ENCODE measurements around the gene SNAP23.
"Not testable (repeated sequence)": the region's sequence is repeated elsewhere in the genome, so short reads cannot be mapped to it uniquely, and the experiment has no call there.

Gene SNAP23

GRCh38 chr15:42508263-42508690 is 12.8 kb downstream of the SNAP23 start:
- H3K27me3 Mint-ChIP-seq = no peaks in the 10 kb centered on the region
- H3K9me3 Mint-ChIP-seq = no peaks in the 10 kb centered on the region
- no peak overlapping the region for H3K27ac Mint-ChIP-seq
- peaks cover 25% of the 10 kb centered on the region for H3K4me1 Mint-ChIP-seq
- no peak overlapping the region for H3K4me3 Mint-ChIP-seq
- no peak for ATAC-seq (ENCODE audit: low read depth)
- DNase-seq (ENCODE audit: low spot score in 2 of 2) = no peak
- peaks cover 4% of the 10 kb centered on the region for H3K36me3 Mint-ChIP-seq

GRCh38 chr15:42510258-42511006 is 15.0 kb downstream of the SNAP23 start:
- peaks cover 14% of the 10 kb centered on the region for H3K36me3 Mint-ChIP-seq
- DNase-seq (ENCODE audit: low spot score in 2 of 2) (no peak), ATAC-seq (ENCODE audit: low read depth) (no peak)
- no peaks in the 10 kb centered on the region for H3K9me3 Mint-ChIP-seq
- peaks cover 12% of the 10 kb centered on the region for H3K4me1 Mint-ChIP-seq
- H3K27ac Mint-ChIP-seq = no peak overlapping the region
- no peaks in the 10 kb centered on the region for H3K27me3 Mint-ChIP-seq
- H3K4me3 Mint-ChIP-seq = no peak overlapping the region

GRCh38 chr15:42511007-42511391 is 15.6 kb downstream of the SNAP23 start:
- Mint-ChIP-seq H3K9me3 (no peaks in the 10 kb centered on the region), H3K4me1 (peaks cover 9% of the 10 kb centered on the region), H3K36me3 (peaks cover 19% of the 10 kb centered on the region), H3K4me3 (no peak overlapping the region), H3K27ac (peak overlapping the region; percentile 45), H3K27me3 (no peaks in the 10 kb centered on the region)
- no peak for ATAC-seq (ENCODE audit: low read depth)
- no peak for DNase-seq (ENCODE audit: low spot score in 2 of 2)

- no peak overlapping the region for H3K4me3 Mint-ChIP-seq
- H3K27me3 Mint-ChIP-seq = no peaks in the 10 kb centered on the region
- no peaks in the 10 kb centered on the region for H3K9me3 Mint-ChIP-seq
- peaks cover 10% of the 10 kb centered on the region for H3K36me3 Mint-ChIP-seq
- no peak for ATAC-seq (ENCODE audit: low read depth)
- no peak overlapping the region for H3K27ac Mint-ChIP-seq
- no peaks in the 10 kb centered on the region for H3K4me1 Mint-ChIP-seq
- no peak for DNase-seq (ENCODE audit: low spot score in 2 of 2)
These were observed 27.9 kb downstream of the SNAP23 start for GRCh38 chr15:42523331-42523730.

GRCh38 chr15:42528970-42529369 is 33.5 kb downstream of the SNAP23 start:
- no peak for ATAC-seq (ENCODE audit: low read depth)
- peak overlapping the region; percentile 91 for H3K27ac Mint-ChIP-seq
- no peak overlapping the region for H3K4me3 Mint-ChIP-seq
- H3K27me3 Mint-ChIP-seq = no peaks in the 10 kb centered on the region
- no peaks in the 10 kb centered on the region for H3K9me3 Mint-ChIP-seq
- H3K4me1 Mint-ChIP-seq = no peaks in the 10 kb centered on the region
- DNase-seq (ENCODE audit: low spot score in 2 of 2) = no peak
- H3K36me3 Mint-ChIP-seq = peaks cover 26% of the 10 kb centered on the region

GRCh38 chr15:42533246-42533645 is 37.8 kb downstream of the SNAP23 start:
- H3K9me3 Mint-ChIP-seq = no peaks in the 10 kb centered on the region
- DNase-seq (ENCODE audit: low spot score in 2 of 2) (no peak), ATAC-seq (ENCODE audit: low read depth) (no peak)
- no peaks in the 10 kb centered on the region for H3K4me1 Mint-ChIP-seq
- no peak overlapping the region for H3K27ac Mint-ChIP-seq
- H3K36me3 Mint-ChIP-seq = peaks cover 25% of the 10 kb centered on the region
- H3K27me3 Mint-ChIP-seq = no peaks in the 10 kb centered on the region
- no peak overlapping the region for H3K4me3 Mint-ChIP-seq

GRCh38 chr15:42544853-42545629 is 49.6 kb downstream of the SNAP23 start:
- ATAC-seq (ENCODE audit: low read depth) = no peak
- no peak for DNase-seq (ENCODE audit: low spot score in 2 of 2)
- Mint-ChIP-seq H3K4me3 (no peak overlapping the region), H3K4me1 (peaks cover 28% of the 10 kb centered on the region), H3K27ac (no peak overlapping the region), H3K36me3 (peaks cover 12% of the 10 kb centered on the region), H3K9me3 (no peaks in the 10 kb centered on the region), H3K27me3 (no peaks in the 10 kb centered on the region)

GRCh38 chr15:42547918-42548248 is 52.4 kb downstream of the SNAP23 start:
- H3K4me3 Mint-ChIP-seq = peak overlapping the region; percentile 93
- H3K27me3 Mint-ChIP-seq = no peaks in the 10 kb centered on the region
- no peaks in the 10 kb centered on the region for H3K9me3 Mint-ChIP-seq
- DNase-seq (ENCODE audit: low spot score in 2 of 2) (no peak), ATAC-seq (ENCODE audit: low read depth) (no peak)
- H3K27ac Mint-ChIP-seq = peak overlapping the region; percentile 94
- peaks cover 6% of the 10 kb centered on the region for H3K36me3 Mint-ChIP-seq
- peaks cover 26% of the 10 kb centered on the region for H3K4me1 Mint-ChIP-seq

- H3K36me3 Mint-ChIP-seq = peaks cover 6% of the 10 kb centered on the region
- DNase-seq (ENCODE audit: low spot score in 2 of 2) (peak; percentile 79 to 97), ATAC-seq (ENCODE audit: low read depth) (peak; percentile 86)
- no peaks in the 10 kb centered on the region for H3K9me3 Mint-ChIP-seq
- no peaks in the 10 kb centered on the region for H3K27me3 Mint-ChIP-seq
- peak within 1 kb of the TSS; percentile 93 for H3K4me3 Mint-ChIP-seq
- peaks cover 27% of the 10 kb centered on the region for H3K4me1 Mint-ChIP-seq
- peak within 1 kb of the TSS; percentile 94 for H3K27ac Mint-ChIP-seq
These were observed 53.0 kb downstream of the SNAP23 start, which contains the start of the genes HAUS2 and LRRC57 for GRCh38 chr15:42548249-42549031. Gene HAUS2 (plus strand): TSS chr15:42548838. CDS start chr15:42548873, 35 bp downstream. Gene LRRC57 (minus strand): TSS chr15:42548793. CDS start chr15:42548434, 359 bp downstream.

GRCh38 chr15:42549032-42549491 is 53.6 kb downstream of the SNAP23 start:
- no peaks in the 10 kb centered on the region for H3K27me3 Mint-ChIP-seq
- peak; percentile 49 for ATAC-seq (ENCODE audit: low read depth)
- peaks cover 32% of the 10 kb centered on the region for H3K4me1 Mint-ChIP-seq
- DNase-seq (ENCODE audit: low spot score in 2 of 2) = no peak
- H3K27ac Mint-ChIP-seq = peak overlapping the region; percentile 94
- H3K36me3 Mint-ChIP-seq = peaks cover 4% of the 10 kb centered on the region
- peak overlapping the region; percentile 93 for H3K4me3 Mint-ChIP-seq
- no peaks in the 10 kb centered on the region for H3K9me3 Mint-ChIP-seq

GRCh38 chr15:42549741-42550392 is 54.4 kb downstream of the SNAP23 start:
- Mint-ChIP-seq H3K4me3 (peak overlapping the region; percentile 63), H3K27ac (peak overlapping the region; percentile 16), H3K9me3 (no peaks in the 10 kb centered on the region), H3K4me1 (peaks cover 32% of the 10 kb centered on the region), H3K27me3 (no peaks in the 10 kb centered on the region), H3K36me3 (peaks cover 4% of the 10 kb centered on the region)
- ATAC-seq (ENCODE audit: low read depth) (no peak), DNase-seq (ENCODE audit: low spot score in 2 of 2) (no peak)

- Mint-ChIP-seq H3K4me1 (peaks cover 16% of the 10 kb centered on the region), H3K27me3 (no peaks in the 10 kb centered on the region), H3K4me3 (no peak overlapping the region), H3K36me3 (peaks cover 2% of the 10 kb centered on the region), H3K27ac (no peak overlapping the region), H3K9me3 (no peaks in the 10 kb centered on the region)
- no peak for DNase-seq (ENCODE audit: low spot score in 2 of 2)
- no peak for ATAC-seq (ENCODE audit: low read depth)
These were observed 58.1 kb downstream of the SNAP23 start for GRCh38 chr15:42553554-42553953.

GRCh38 chr15:42556550-42557207 is 61.2 kb downstream of the SNAP23 start:
- H3K4me3 Mint-ChIP-seq, H3K4me1 Mint-ChIP-seq, H3K27ac Mint-ChIP-seq: not testable (repeated sequence)

More at GRCh38 chr15:42556550-42557207, 61.2 kb downstream of the SNAP23 start:
- DNase-seq (ENCODE audit: low spot score in 2 of 2); H3K36me3 Mint-ChIP-seq; H3K9me3 Mint-ChIP-seq; H3K27me3 Mint-ChIP-seq: not testable (repeated sequence)
- peak; percentile 22 for ATAC-seq (ENCODE audit: low read depth)

Measured in memory B cell (primary cell).